ENCODE data around the gene RBM33. TPM values are rescaled to one million over a fixed set of nuclear protein-coding genes. Genes with fewer than 3 reads are reported as not detected.

RBM33 gene
- total and polyA plus RNA-seq, 2 experiments from 2014 or later, result 51.1 to 53.5 TPM

GRCh38 chr7:155693826-155694225 lies 49.4 kb downstream of the RBM33 start:
- no peak for TF ChIP-seq CTCF (IDR thresholded peaks at IDR 0.05; ENCODE audit: low read depth, low read length)
- H3K36me3 ChIP-seq, result no peaks in the 10 kb centered on the region
- DNase-seq (ENCODE audit: low read depth in 1 of 2, low spot score in 1 of 2), result no peak

GRCh38 chr7:155694851-155695250 lies 50.4 kb downstream of the RBM33 start:
- H3K27me3 ChIP-seq, result no peaks in the 10 kb centered on the region
- peak in 1 of 2 donors; percentile 19 for DNase-seq (ENCODE audit: low read depth in 1 of 2, low spot score in 1 of 2)

More at GRCh38 chr7:155693826-155694225, 49.4 kb downstream of the RBM33 start:
- Histone ChIP-seq H3K4me1 (ENCODE audit: low read depth) (peaks cover 9% of the 10 kb centered on the region), H3K27me3 (no peaks in the 10 kb centered on the region), H3K9me3 (ENCODE audit: low read depth) (no peaks in the 10 kb centered on the region), H3K27ac (no peak overlapping the region), H3K4me3 (no peak overlapping the region)

GRCh38 chr7:155696747-155697146 lies 52.3 kb downstream of the RBM33 start:
- no peak overlapping the region for H3K4me3 ChIP-seq
- no peaks in the 10 kb centered on the region for H3K27me3 ChIP-seq
- no peak overlapping the region for H3K27ac ChIP-seq
- TF ChIP-seq CTCF (IDR thresholded peaks at IDR 0.05; ENCODE audit: low read depth, low read length), result no peak
- DNase-seq (ENCODE audit: low read depth in 1 of 2, low spot score in 1 of 2), result no peak
- no peaks in the 10 kb centered on the region for H3K9me3 ChIP-seq (ENCODE audit: low read depth)
- peaks cover 3% of the 10 kb centered on the region for H3K36me3 ChIP-seq
- H3K4me1 ChIP-seq (ENCODE audit: low read depth), result peaks cover 9% of the 10 kb centered on the region

More at GRCh38 chr7:155694851-155695250, 50.4 kb downstream of the RBM33 start:
- no peak overlapping the region for H3K27ac ChIP-seq
- H3K36me3 ChIP-seq, result no peaks in the 10 kb centered on the region
- TF ChIP-seq CTCF (IDR thresholded peaks at IDR 0.05; ENCODE audit: low read depth, low read length), result no peak
- H3K9me3 ChIP-seq (ENCODE audit: low read depth), result no peaks in the 10 kb centered on the region
- no peak overlapping the region for H3K4me3 ChIP-seq
- H3K4me1 ChIP-seq (ENCODE audit: low read depth), result peaks cover 9% of the 10 kb centered on the region

GRCh38 chr7:155698633-155699032 lies 54.2 kb downstream of the RBM33 start:
- no peak for DNase-seq (ENCODE audit: low read depth in 1 of 2, low spot score in 1 of 2)
- no peaks in the 10 kb centered on the region for H3K27me3 ChIP-seq
- no peaks in the 10 kb centered on the region for H3K4me1 ChIP-seq (ENCODE audit: low read depth)
- no peak for TF ChIP-seq CTCF (IDR thresholded peaks at IDR 0.05; ENCODE audit: low read depth, low read length)
- peaks cover 20% of the 10 kb centered on the region for H3K36me3 ChIP-seq
- H3K4me3 ChIP-seq, result no peak overlapping the region
- no peak overlapping the region for H3K27ac ChIP-seq
- H3K9me3 ChIP-seq (ENCODE audit: low read depth), result no peaks in the 10 kb centered on the region

GRCh38 chr7:155699180-155699579 lies 54.7 kb downstream of the RBM33 start:
- no peak overlapping the region for H3K4me3 ChIP-seq
- no peak for TF ChIP-seq CTCF (IDR thresholded peaks at IDR 0.05; ENCODE audit: low read depth, low read length)
- H3K9me3 ChIP-seq (ENCODE audit: low read depth), result no peaks in the 10 kb centered on the region
- peaks cover 20% of the 10 kb centered on the region for H3K36me3 ChIP-seq
- H3K27me3 ChIP-seq, result no peaks in the 10 kb centered on the region
- no peak overlapping the region for H3K27ac ChIP-seq
- DNase-seq (ENCODE audit: low read depth in 1 of 2, low spot score in 1 of 2), result no peak
- no peaks in the 10 kb centered on the region for H3K4me1 ChIP-seq (ENCODE audit: low read depth)

GRCh38 chr7:155700847-155701246 lies 56.4 kb downstream of the RBM33 start:
- H3K27ac ChIP-seq, result no peak overlapping the region
- no peaks in the 10 kb centered on the region for H3K9me3 ChIP-seq (ENCODE audit: low read depth)
- no peaks in the 10 kb centered on the region for H3K4me1 ChIP-seq (ENCODE audit: low read depth)
- DNase-seq (ENCODE audit: low read depth in 1 of 2, low spot score in 1 of 2), result no peak
- no peak overlapping the region for H3K4me3 ChIP-seq
- H3K27me3 ChIP-seq, result no peaks in the 10 kb centered on the region
- peaks cover 29% of the 10 kb centered on the region for H3K36me3 ChIP-seq
- no peak for TF ChIP-seq CTCF (IDR thresholded peaks at IDR 0.05; ENCODE audit: low read depth, low read length)
